Measurements from ENCODE around the gene EMP2.
"Not testable (repeated sequence)": the region's sequence is repeated elsewhere in the genome, so short reads cannot be mapped to it uniquely, and the experiment has no call there.

The EMP2 gene

DNA sequence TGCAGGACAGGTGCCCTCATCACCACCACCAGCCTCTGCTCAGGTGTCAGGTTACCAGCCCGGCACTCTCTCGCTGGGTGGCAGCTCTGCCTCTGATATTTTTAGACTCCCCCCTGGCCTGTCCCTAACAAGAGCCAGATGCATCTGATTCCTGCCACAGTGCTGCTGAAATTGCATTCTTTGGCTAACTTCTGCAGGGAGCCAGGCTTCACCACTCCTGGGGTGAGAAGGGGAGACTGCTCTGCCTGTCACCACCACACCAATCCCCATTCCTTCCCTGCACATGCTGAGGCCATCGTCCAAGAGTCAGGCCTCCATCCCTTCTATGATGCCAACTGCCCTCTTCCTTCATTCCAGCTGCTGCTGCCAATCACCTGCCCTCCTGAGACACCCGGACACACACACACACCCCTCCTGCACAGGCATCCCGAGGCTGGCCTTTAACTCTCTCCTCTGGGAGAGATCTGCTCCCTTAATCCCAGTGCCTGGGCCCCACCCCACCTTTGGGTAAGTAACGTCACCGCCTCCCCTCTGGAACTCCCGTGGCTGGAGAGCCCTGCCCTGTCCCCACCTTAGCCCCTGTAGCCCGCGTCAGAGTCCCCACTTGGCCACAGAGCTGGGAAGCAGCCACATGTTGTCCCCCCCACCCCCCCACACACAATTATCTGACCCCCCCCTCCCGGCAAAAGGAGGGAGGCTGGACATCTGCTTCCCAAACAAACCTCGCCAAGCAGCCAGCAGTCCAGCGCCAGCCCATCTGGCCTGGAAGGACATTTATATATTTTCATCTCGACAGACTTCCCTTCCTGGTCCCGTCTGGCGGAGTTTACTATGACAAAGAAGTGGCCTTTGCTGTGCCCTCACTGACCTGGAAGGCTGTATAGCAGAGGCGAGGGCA lies 2.8 kb downstream of the EMP2 start:
- DNase-seq: no peak

DNA sequence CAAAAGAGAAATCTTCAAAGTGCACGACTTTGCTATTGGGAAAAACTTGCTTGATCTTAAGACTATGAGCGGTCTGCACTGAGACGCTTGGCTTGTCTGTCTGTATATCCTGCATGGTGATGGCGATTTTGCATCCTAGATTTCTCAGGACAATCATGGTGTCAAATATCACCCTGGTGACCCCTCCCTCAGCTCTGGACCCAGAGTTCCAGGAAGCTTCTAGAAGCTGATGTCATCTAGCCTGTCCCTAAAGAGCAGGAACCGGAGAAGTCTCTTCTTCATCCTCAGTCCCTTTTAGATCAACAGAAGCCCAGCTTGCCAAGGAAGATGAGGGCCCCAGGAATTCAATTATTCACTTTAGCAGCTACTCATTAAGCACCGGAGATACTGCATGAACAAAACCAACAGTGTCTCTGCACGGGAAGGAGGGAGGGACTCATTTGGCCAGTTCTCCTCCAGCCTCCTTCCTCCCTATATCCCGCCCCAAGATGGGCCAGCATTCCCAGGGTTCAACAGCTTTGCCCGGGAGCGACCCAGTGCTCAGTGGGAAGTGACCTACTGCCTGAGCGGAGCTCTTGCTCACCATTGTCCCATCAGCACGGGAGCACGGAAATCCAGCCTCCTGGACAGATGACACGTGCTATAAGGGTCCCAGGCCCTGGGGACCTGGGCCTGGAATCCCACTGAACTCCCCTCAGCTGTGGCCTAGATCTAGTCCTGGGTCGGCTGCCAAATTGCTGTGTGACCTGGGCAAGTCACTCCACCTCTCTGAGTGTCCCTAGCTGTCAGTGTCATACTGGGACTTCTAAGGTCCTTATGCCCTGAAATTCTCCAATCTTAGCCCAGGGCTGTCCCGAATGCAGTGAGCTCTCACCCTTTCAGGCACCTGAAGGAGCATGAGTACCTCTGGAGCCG lies 3.8 kb downstream of the EMP2 start:
- DNase-seq: no peak

DNA sequence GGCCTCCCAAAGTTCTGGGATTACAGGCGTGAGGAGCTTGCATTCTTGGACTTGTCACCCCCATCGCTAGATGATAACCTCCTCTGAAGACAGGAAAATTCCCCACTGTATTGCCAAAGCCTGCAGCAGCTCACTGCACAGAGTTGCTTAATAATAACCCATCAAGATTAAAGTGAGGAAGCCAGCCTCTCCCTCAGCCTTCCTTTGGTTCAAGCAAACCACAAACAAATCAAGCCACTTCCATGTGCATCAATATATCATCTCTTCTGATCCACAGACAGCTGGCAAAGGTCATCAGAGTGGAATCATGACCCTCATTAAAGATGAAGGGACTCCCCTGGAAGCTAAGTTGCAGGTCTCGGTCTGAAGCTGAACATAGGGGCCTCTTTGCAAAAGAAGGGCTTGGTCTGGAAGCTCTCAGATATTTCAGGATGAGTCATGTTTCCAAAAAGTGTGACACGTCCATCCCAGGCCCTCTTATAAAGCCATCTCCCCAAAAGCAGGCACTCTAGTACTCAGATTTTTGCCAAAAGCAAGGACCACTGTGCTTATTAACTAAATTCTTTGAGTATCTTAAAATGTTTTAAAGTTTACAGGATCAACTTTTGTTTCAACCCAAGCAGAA lies 4.8 kb downstream of the EMP2 start:
- no peak for DNase-seq

DNA sequence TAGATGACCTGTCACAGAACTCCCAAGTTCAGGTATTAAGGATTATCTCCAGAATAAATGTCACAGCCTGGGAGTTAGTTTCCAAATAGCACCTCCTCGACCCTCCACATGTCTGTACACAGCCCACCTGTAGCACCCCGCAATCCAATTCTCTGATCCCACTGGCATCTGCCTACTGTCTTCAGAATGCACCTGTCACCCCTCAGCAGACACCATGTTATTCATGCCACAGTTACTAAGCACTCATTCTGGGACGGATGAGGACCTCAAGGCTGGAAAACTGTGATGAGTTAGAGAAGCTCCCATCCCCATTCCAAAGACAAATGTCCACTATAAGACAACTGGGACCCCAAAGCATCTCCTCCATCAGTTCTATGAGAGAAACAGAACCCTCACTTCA lies 7.8 kb downstream of the EMP2 start:
- DNase-seq: no peak

DNA sequence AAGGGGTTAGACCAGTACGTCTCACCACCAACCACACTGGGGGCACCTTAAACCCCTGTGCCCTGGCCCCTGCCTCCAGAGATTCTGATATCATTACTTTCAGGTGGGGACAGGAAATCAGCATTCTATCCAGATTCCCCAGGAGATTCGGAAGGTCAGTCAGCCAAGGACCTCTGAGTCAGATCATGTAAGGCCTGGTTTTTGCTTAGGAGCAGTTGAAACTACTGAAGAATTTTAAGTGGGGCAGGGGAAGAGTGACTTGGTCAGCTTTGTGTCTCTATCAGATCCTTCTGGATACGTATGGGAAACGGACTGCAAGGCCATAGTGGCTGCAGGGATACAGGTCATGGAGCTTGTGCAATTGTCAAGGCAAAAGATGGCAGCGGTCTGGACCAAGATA lies 9.0 kb downstream of the EMP2 start:
- no peak for DNase-seq

DNA sequence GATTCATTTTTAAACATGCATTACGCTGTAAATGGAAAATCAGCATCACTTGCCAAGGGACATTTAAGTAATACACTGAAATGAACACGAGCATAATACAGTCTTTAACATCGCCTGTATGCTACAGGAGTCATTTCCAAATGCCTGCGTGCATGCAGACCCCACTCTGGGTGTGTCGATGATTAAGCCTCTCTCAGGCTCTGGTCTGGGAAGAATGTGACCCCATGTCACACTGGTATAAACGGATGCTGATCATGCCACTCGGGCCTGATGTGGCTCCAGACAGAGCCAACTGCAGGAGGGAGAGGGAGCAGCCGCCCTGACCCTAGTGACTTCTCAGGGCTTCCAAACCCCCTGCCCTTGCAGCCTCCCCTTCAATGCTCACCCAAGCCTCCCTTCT lies 10.8 kb downstream of the EMP2 start:
- no peak for DNase-seq

DNA sequence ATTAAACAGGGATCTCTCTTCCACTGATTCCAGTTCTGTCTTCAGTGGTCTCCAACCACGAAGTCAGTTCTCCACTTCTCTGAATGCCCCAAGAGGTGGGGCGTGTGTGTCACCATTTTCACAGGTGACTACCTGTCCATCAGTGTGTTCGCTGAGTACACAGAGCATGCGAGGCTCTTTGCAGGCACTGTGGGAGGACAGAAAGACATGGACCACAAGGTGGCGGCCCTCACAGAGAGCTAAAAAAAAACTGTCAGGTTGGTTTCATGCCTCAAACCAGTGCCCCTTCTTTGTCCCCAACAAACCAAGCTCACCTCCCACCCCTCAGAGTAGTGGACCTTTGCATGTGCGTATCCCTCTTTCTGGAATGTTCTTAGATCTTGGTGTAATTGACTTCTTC lies 13.8 kb downstream of the EMP2 start:
- DNase-seq: no peak

DNA sequence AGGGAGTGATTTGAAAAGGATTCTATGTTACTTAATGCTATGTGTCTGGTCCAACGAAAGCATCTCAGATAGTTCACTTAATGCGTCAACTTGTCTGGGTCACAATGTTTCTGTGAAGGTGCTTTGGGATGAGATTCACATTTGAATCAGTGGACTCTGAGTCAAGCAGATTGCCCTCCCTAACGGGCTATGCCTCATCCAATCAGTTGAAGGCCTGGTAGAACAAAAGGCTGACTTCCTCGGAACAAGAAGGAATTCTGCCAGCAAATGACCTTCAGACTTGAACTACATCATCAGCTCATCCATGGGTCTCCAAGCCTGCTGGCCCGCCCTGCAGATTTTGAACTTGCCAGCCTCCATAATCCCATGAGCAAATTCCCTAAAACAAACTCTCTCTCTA lies 15.2 kb downstream of the EMP2 start:
- DNase-seq: no peak

DNA sequence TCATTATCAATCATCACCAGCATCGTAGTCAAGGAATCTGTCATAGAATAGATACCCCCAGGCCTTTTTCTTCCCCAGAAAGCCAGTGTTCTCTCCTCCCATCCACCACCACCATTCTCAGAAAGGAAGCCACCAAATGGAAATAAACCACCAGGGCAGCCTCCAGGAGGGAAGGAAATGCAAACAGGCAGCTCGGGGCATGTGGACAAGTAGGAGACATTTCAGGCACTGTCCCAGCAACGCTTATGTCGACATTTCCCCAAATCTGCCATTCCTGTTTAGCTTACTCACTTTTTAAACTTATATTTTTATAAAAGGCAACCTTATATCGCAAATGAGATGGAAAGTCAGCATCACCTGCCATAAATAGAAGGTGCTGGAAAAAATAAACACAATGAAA lies 15.8 kb downstream of the EMP2 start:
- DNase-seq: no peak

DNA sequence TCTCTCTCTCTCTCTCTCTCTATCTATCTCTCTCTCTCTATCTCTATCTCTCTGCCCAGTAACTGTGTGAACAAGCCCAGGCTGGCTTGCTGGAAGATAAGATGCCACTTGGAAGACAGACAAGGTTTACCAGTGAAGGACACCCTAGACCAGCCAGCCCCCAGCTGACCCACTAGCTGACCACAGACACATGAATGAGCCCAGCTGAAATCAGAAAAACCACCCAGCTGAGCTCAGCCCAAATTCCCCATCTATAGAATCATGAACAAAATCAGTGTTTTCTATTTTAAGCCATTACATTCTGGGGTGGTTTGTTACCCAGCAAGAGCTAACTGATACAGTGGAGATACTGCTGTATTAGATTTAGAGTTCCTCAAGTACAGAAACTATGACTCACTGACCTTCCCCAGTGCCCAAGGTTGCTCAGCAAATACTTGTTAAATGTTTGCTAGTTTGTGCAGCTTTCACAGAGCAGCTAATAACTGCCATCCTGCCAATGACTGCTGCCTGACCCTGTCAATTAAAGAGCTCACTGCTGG lies 18.0 kb downstream of the EMP2 start:
- DNase-seq: no peak

DNA sequence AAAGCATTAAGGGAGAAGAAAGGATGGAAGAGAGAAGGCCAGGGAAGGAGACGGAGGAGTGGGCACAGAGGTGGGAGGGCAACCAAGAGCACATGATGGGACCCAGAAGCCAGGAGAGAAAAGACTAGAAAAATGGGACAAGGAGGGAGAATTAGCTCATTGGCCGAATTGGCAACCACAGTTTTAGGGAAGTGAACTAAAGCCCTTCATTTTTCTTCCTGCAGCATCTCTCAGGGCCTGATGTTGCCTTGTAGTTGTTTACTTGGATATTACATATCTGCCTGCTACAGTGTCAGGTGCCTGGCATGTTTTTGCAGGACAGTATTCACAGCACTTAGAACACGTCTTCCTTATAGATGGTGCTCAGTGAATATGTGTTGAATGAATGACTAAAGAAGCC lies 19.0 kb downstream of the EMP2 start:
- no peak for DNase-seq

DNA sequence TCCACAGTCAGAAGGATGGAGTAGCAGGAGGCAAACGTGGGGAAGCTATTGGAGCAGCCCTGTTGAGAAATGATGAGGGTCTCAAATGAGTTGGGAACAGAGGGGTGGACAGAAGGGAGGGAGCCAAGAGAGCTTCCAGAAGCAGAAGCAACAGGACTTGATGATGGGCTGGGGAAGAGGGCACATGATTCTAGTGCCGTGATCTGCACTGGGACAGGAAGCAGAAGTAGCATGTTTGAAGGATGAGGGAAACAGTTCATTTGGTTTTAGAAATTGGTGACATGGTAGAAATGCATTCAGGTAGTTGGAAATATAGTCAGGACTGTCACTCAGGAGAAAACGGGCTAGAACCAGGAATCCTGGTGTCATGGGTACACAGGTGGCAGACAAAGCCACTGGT lies 19.4 kb downstream of the EMP2 start:
- DNase-seq: no peak

DNA sequence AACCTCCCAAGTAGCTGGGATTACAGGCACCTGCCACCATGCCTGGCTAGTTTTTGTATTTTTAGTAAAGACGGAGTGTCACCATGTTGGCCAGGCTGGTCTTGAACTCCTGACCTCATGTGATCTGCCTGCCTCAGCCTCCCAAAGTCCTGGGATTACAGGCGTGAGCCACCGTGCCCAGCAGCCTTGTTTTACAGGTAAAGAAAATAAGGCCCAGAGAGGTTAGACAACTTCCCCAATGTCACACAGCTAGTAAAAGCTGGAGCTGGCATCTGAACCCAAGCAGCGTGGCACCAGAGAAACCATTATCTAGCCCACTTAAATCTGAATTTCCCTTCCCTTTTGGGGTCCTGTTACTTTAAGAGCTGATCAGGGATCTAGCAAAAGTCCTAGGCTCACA lies 20.6 kb downstream of the EMP2 start:
- DNase-seq: not testable (repeated sequence)

DNA sequence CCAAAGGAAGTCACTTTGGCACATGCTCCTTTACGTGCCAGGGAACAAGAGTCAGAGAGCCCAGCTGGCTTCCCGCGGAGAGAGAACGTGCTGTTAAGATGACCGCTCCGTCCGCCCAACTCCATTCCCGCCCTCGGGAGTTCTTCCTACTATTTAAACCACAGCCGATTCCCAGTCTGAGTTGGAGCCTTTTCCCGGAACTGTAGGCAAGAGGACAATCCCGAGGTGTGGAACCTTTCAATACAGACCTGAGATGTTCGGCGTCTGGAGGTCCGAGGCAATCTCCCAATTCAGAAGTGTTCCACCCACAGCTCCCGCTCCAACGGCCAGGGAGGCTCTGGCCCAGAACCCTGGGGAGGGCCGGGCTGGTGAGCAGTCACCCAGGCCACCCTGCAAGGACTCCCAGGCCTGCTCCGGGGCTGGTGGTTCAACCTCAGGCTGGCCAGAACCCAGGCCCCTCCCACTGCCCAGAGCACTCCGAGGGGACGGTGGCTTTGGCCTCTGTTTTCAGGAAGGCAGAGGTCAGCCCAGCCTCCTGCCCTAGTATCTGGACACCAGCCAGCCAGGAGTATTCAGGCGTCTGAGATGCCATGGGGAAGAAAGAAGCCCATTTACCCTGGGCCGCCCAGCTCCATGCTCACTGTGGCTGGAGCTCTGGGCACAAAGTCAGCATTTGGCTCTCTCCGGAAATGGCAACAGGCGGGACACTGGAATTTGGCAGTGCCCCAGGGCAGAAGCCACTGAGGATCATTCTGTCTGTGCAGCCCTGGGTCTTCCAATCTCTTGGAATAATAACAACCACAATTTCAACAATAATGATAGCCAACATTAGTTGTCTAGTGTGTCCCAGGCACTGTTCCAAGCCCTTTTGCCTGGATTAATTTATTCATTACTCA lies 21.4 kb downstream of the EMP2 start:
- no peak for DNase-seq

DNA sequence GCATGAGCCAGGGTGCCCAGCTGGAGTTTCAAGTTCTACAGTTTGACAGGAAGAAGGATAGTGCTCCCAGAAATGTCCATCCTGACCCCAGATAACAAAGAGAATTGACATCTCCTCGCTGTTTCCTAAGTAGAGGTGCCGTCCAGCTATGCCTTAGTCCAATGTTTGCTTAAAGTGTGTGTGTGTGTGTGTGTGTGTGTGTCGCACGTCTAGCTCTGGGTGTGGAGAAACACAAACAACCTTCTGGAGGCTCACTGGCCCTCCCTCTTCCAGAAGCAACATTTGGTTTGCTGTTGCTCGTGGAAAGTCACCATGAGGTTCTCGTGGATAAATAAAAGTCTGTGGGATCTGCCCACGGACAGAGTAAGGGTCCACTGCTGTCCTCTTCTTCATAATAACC lies 22.1 kb downstream of the EMP2 start:
- DNase-seq: no peak

DNA sequence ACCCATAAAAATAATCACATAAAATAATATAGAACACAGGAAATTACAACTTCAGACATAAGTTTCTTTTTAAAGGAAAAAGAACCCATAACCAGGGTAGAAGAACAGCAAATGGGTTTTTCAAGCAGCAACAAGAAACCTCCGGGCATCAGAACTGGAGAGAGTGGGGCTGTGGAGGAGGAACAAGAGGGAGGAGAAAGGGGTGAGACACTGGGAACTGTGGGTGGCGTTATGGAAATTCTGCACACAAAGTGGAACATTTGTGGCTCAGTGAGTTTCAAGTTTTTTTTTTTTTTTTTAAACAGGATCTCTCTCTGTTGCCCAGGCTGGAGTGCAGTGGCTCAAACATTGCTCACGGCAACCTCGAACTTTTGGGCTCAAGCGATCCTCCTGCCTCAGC lies 22.6 kb downstream of the EMP2 start:
- no peak for DNase-seq

DNA sequence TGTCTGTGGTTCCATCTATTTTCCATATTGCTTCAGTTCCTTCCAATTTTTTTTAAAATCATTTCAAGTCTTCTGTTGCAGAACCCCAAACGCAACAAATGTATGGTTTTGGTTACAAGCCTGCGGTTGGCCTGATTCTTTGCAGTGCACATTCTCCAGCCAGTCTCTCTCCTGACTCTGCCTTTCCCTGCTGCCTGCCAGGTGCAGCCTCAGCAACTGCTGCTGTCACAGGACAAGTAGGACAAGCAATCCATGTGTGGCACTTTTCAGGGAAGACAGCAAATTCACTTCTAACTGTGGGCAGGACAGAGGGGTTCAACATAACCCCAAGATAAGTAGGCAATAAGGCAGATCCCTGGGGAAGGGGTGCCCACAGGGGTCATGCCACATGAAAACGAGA lies 24.2 kb downstream of the EMP2 start:
- DNase-seq: no peak

DNA sequence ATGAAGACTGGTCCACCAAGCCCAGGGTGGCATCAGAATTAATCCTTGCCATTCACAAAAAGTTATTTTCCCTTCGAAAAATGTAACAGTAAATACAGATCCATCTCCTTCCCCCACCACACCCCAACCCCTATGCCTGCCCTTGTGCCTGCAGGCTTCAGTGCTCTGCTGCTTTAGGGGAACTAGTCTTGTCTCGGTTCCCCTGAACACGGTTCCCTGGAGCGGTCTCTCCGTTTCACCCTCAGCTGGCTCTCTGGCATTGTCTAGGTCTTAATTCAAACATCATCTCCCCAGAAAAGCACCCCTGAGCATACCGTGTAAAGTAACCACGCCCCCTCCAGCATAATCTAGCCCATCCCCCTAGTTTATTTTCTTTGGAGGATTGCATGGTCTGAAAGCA lies 25.8 kb downstream of the EMP2 start:
- no peak for DNase-seq

DNA sequence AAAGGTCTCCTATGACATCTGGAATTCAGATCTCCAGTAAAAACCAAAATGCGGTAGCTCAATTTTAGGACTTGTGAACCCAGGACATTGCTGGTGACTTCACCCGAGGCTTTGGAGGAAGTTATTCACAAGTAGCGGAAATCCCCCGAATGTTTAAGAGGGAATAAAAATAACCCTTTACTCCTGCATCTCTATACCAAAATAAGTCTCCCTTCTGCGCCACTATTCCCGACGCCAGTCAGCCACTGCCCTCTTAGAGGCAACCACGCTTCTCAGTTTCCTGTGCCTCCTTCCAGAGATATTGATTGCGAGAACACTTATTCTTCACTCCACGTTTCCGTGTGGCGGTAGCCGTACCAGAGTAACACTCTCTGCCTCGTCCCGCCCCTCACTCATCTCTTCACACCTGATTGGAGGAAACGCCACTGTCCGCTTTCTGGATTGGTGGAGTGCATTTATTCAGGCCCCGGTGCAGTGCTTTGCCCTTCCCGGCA lies 27.4 kb downstream of the EMP2 start:
- DNase-seq: peak; percentile 31 to 42

DNA sequence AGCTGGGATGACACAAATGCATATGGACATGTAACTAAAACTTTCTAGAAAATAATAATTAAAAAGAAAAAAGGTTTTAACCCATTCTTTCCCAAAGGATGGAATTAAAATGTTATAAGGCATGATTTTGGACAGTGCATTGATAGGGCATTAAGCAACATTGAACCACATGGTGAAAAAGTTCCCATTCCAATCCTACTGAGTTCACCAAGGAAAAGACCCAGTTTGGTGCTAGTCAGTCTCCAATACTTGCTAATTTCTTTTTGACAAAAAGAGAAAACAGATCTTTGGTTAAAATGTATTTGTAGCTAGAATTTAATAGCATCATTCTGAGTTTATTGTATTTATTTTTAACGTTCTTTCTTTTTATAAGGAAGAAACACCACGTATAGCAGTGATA lies 28.1 kb downstream of the EMP2 start:
- no peak for DNase-seq

DNA sequence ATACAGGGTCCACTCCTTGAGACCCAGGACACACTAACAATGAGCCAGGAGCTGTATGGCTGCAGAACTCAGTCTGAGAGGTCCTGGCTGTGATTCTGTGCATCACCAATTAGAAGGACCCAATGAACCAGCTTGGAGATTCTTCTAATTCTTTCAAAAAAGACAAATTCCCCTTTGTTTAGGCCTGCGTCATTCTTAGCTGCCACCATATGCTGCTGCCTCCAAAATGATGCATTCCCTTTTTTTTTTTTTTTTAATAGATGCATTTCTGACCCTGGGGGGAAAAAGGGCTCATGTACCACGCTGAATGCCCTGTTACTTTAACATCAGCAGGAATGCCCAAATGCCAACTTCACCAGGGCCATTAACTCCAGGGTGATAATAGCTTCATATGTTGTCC lies 28.5 kb downstream of the EMP2 start:
- DNase-seq: no peak

DNA sequence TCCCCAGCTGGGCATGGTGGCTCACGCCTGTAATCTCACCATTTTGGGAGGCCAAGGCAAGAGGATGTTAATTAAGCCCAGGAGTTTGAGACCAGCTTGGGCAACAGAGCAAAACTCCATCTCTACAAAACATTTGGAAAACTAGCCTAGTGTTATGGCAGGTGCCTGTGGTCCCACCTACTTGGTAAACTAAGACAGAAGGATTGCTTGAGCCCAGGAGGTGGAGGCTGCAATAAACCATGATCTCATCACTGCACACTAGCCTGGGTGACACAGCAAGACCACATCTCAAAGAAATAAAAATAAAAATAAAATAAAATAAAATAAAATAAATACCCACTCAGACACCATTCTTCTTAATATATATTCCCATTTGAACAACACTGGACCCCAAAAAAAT lies 32.0 kb downstream of the EMP2 start:
- no peak for DNase-seq

Data from activated CD4-positive, alpha-beta T cell treated with anti-CD3 and anti-CD28 coated beads, Interleukin-2, amount 50 U/mL, for 4 hours (primary cell).